Eye (tissue), 1 donor: ENCODE results near the gene BHLHA9.
A peak's percentile ranks its signal among the peaks of the same experiment; 100 is the strongest.
"Not testable (repeated sequence)": the region's sequence is repeated elsewhere in the genome, so short reads cannot be mapped to it uniquely, and the experiment has no call there.

Source experiments
- DNase-seq: peaks from one replicate; pipeline ENCODE4 v3.0.0-alpha.2; 2015

The BHLHA9 gene

GRCh38 chr17:1302761-1303160 is 32.5 kb downstream of the BHLHA9 start:
- no peak for DNase-seq

- no peak for DNase-seq
Observed at GRCh38 chr17:1304522-1304921, 34.3 kb downstream of the BHLHA9 start.

- peak; percentile 78 for DNase-seq
Observed at GRCh38 chr17:1304962-1305563, 34.8 kb downstream of the BHLHA9 start.

GRCh38 chr17:1307829-1308228 is 37.6 kb downstream of the BHLHA9 start:
- not testable (repeated sequence) for DNase-seq

- peak; percentile 81 for DNase-seq
Observed at GRCh38 chr17:1312261-1312870, 42.1 kb downstream of the BHLHA9 start.

- no peak for DNase-seq
Observed at GRCh38 chr17:1313270-1314005, 43.2 kb downstream of the BHLHA9 start.

DNA sequence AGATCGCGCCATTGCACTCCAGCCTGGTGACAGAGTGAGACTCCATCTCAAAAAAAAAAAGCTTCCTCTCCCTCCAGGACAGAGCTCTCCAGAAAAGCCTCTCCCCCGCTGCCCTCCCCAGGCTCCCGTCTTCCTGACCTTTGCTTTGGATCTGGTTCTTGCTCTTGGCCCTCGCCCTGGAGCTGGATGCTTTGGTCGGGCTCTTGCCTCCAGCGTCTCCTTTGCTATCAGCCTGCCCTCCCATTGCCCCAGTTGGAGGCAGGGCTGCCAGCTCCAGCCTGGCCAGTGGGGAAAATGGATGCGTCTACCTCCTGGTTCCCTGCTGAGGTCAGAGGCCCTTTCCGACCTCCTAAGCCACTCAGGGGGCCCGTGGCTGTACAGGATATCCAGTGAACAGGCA is 45.2 kb downstream of the BHLHA9 start:
- no peak for DNase-seq

GRCh38 chr17:1315891-1316403 is 45.7 kb downstream of the BHLHA9 start:
- no peak for DNase-seq
